NCI-H82 treated with DMSO at 0.1 percent for 48 hours (cell line): ENCODE data around the gene JMY.
"Not testable (repeated sequence)": the region's sequence is repeated elsewhere in the genome, so short reads cannot be mapped to it uniquely, and the experiment has no call there.

ENCODE experiments used
- DNase-seq: peaks from one replicate; lab custom pipeline; 2025; ENCODE audit not compliant: unreplicated experiment; lab: John Stamatoyannopoulos, UW

The JMY gene

DNA sequence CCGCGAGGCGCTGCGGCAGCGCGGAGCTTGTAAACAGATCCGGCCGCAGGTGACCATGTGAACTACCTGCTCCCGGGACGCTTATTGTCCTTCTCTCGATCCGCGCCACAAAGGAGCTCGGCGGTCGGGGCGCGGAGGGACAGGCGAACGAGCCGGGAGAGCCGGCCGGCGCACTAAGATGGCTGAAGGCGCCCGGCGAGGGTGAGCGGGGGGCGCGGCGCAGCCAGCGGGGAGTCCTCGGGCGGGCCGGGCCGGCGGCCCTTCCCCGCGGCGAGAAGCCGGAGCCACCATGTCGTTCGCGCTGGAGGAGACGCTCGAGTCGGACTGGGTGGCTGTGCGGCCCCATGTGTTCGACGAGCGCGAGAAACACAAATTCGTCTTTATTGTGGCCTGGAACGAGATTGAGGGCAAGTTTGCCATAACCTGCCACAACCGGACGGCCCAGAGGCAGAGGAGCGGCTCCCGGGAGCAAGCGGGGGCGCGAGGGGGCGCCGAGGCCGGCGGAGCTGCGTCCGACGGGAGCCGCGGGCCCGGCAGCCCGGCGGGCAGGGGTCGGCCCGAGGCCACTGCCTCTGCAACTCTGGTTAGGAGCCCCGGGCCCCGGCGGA lies 535 bp downstream of the JMY start:
- DNase-seq, result no peak

DNA sequence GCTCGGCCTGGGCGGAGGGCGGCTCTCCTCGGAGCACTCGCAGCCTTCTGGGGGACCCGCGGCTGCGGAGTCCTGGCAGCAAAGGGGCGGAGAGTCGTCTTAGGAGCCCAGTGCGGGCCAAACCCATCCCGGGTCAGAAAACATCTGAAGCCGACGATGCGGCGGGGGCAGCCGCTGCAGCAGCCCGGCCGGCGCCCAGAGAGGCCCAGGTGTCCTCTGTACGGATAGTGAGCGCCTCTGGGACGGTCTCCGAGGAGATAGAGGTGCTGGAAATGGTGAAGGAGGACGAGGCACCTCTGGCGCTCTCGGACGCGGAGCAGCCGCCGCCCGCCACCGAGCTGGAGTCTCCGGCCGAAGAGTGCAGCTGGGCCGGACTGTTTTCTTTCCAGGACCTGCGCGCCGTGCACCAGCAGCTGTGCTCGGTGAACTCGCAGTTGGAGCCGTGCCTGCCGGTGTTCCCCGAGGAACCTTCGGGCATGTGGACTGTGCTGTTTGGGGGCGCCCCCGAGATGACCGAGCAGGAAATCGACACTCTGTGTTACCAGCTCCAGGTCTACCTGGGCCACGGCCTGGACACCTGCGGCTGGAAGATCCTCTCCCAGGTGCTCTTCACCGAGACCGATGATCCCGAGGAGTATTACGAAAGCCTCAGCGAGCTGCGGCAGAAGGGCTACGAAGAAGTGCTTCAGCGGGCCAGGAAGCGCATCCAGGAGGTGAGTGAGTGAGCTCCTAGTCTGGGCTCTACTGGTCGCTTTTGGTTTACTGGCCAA lies 1.2 kb downstream of the JMY start:
- DNase-seq, result no peak

DNA sequence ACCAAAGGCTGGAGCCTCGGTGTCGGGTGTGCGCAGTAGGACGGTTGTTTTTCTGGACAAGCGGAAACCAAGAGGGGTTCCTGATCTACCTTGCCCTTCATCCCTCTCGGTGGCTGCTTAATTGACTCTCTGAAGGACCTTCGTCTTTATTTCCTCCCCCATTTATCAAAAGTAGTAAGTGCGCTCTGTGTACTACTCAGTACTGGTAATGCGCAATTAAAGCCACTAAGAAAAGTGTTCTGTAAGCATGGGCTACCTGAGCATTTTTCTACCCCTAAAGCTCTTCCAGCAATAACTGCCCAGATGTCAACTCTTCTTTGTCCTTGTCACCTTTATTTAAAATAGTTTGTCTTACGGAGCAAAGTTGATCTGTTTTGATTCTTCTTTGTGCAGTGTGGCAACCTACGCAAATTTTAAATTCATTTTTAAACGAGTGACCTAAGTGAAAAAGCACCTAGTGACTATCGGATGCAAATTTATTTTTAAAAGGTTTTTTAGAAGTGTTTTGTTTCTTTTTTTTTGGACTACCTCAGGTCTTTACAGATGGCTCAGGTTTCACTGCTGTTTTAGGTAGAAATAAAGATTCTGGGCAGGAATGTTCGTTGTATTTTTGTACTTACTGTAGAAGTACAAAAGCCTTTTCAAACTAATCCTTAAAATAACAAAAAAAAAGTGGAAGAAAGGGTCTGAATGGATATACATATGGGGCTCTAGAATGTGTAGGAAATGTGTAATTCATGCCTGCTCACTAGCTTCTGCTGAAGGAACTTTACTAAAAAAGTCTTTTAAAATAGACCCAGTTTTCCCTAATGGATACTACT lies 2.0 kb downstream of the JMY start:
- peak; percentile 25 for DNase-seq

DNA sequence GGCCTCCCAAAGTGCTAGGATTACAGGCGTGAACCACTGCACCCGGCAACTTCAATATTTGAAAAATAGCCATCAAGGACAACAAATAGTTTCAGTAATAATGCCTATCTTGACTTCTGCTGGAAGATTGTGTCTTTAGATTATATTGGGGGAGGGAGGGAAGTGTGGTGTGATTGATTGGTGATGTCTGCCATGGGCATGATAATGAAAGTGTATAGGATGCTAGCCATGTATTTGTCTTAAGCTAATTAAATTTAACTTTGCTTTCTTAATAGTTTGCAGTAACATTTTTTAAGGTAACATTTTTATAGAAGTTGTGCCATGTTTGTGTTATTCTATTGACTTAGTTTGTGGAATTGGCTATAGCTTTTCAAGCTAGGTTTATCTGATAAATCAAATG lies 4.6 kb downstream of the JMY start:
- no peak for DNase-seq

DNA sequence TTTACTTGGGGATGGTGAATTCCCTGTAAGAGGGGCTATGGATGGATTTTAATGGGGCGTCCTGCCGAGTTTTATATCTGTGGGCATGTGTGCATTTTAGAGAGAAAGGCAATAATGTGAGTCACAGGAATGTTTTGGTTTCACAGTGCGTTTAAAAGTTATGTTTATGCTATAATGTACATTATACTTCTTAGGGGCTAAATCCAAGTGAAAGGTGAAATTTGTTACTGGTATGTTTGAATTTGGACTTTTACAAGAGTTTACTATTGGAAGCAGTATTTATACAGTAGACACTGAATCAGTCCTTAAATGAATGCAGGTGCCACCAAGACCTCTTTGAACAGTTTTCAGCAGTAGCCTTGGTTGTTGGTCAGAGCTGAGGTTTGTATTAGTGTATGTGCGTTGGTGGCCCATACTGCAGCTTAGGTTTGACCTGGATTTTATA lies 5.6 kb downstream of the JMY start:
- no peak for DNase-seq

DNA sequence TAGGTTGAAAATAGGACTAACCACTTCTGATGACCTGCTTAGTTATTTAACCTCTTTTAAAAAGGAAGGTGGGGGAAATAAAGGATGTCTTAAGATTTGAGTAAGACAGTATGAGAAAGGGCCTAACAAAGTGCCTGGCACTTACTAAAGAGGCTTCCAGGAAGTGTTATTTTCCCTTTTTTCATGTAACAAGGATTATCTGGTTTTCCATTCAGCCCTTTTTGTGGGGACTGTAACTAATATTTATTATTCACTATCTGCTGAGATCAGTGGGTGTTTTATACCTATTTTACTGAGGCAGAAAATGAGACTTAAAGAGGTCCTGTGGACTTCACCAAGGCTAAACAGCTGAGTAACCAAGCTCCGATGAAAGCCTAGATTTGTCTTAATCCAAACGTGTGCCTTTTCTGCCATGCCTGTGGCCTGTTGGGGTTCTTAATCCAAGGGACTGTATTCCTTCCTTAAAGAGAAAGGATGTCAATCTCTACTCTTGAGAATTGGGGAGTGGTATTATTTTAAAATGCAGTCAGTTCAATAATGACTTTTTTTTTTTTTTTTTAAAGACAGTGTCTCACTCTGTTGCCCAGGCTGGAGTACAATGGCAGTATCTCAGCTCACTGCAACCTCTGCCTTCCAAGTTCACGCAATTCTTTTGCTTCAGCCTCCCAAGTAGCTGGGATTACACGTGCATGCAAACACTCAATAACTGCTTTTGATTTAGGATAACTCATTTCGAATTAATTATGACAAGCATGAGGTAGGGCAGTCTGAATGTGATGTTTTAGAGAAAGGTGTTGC lies 6.5 kb downstream of the JMY start:
- DNase-seq, result no peak

DNA sequence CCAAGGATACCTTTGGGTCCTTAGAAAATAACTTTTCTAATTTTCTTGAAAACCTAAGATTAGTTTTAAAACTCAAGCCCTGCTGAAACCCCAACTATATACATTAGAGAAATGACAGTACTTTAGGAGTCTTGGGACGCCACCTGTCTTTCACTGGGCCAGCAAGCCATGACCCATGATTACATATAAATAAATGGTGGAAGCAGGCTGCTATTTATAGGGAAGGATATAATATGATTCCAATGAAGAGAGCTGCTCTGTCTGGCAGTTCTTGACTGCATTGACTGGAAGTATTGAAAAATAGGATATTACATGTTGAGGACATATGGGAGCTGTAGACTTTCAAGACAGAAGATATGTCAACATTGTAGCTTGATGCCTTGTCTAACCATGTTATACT lies 7.3 kb downstream of the JMY start:
- DNase-seq, result no peak

DNA sequence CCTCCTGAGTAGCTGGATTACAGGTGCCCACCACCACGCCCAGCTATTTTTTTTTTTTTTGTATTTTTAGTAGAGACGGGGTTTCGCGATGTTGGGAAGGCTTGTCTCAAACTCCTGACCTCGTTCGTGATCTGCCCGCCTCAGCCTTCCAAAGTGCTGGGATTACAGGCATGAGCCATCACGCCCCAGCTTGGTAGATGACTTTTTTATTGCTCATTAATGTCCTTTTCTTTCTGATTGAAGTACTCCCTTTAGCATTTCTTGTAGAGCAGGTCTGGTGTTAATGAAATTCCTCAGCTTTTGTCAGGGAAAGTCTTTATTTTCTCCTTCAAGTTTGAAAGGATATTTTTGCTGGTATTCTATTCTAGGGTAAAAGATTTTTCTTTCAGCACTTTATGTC lies 18.1 kb downstream of the JMY start:
- not testable (repeated sequence) for DNase-seq

DNA sequence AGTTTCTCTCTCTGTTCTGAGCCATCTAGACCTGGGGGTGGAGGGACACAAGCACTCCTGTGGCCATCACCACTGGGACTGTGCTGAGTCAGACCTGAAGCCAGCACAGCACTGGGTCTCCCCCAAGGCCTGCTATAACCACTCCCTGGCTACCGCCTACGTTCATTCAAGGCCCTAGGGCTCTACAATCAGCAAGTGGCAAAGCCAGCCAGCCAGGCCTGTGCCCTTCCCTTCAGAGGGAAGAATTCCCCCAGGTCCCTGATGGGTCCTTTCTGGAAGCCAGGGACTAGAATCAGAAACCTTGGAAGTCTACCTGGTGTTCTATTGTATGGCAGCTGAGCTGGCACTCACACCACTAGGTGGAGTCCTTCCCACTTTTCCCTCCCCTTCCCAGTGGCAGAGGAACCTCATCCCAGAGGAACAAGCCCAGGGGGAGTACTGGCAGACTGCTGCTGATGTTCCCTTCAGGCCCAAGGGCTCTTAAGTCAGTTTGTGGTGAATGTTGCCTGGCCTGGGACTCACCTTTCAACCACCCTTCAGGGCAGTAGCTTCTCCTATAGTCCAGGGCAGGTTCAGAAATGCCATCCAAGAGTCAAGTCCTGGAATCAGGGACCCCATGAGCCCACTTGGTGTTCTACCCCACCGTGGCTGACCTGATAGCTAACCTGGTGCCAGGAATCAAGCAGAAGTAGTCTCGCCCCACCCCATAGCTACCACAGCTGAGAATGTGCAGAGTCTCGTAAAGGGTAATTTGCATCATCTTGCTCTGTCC lies 20.0 kb downstream of the JMY start:
- no peak for DNase-seq

DNA sequence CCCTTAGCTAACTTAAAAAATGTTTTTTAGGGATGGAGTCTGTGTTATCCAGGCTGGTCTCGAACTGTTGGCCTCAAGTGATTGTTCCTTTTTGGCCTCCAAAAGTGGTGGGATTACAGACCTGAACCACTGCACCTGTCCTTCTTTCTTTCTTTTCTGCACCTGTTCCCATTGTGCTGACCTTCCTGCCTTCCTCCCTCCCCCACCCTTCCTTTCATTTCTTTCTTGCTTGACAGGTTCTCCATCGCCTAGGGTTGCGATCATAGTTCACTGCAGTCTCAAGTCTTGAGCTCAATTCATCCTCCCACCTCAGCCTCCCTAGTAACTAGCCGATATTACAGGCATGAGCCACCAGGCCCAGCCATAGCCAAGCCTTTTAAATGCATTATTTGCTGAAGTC lies 20.6 kb downstream of the JMY start:
- no peak for DNase-seq

DNA sequence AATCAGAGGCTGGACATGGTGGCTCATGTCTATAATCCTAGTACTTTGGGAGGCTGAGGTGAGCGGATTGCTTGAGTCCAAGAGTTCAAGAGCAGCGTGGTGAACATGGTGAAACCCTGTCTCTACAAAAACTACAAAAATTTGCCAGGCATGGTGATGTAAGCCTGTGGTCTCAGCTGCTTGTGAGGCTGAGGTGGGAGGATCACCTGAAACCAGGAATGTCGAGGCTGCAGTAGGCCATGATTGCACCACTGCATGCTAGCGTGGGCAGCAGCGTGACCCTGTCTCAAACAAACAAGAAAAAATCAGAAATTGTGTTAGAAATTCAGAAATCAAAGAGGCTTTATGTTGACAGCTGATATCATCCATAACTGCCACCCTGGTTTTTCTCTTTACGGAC lies 21.4 kb downstream of the JMY start:
- DNase-seq, result no peak

DNA sequence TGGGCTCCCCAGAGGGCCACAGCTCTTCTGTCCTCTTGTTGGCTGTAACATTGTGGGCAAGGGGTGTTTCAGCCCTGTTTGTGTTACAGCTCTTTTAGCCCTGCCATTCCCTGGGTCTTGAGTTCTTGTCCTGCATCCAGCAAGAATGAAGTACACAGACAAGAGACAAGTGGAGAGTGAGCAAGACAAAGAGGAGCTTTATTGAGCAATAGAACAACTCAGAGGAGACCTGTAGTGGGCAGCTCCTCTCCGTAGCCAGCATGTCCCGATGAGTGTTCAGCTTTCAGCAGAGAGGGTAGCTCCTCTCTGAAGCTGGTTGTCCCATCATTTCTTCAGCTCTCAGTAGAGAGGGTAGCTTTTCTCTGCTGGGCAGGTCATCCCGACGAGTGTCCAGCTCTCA lies 22.9 kb downstream of the JMY start:
- no peak for DNase-seq

DNA sequence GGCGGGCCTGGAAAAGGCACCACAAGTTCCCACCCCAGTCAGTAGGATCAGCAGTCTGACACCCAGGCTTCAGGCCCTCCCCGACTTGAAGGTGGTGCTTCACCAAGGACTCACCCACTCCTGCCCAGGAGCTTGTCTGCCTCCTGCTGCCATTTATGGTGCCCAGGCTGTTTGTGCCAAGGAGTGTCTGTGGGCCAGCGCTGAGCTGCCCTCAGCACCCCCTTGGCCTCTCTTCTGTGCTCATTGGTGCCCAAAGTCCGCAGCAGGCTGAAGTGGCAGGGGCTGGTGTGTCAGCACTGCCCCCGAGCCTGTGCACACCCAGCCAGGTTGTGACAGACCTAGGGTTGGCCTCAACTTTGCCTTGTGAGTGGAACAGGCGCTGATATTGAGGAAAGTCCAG lies 23.5 kb downstream of the JMY start:
- DNase-seq, result no peak

DNA sequence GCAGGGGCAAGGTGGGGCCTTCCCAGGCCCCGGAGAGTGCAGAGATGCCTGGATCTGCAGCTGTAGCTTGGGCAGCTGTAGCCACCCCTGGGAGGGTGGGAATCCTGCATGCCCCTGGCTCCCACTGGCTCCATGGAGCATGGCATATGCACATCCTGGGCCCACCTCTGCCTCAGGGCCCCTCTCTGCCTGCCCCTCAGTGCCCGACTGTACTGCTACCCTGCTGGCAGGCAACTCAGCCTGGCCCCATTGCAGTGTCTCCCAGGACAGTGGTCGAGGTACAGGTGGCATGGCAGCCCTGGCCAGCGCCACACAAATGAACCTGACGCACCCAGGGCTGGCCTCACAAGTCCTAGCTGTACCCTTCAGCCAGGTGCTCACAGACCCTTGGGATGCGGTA lies 23.9 kb downstream of the JMY start:
- no peak for DNase-seq

DNA sequence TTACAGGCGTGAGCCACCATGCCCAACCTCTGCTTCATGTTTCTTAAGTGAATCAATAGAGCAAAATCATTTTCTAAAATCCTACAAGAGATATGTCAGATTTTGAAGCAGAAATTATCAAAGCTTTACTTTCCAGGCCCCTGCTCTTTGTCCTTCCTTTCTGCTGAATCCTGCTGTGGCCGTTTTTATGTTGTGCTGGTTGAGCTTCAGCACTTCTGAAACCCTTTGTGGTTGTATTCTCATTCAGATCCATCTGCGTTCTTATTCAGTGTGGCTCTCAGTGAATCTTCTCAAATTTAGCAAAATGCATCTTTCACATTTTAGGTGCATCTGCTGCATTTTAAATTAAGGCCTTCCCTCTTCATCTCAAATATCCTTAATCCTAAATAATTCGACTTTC lies 26.0 kb downstream of the JMY start:
- DNase-seq, result no peak

DNA sequence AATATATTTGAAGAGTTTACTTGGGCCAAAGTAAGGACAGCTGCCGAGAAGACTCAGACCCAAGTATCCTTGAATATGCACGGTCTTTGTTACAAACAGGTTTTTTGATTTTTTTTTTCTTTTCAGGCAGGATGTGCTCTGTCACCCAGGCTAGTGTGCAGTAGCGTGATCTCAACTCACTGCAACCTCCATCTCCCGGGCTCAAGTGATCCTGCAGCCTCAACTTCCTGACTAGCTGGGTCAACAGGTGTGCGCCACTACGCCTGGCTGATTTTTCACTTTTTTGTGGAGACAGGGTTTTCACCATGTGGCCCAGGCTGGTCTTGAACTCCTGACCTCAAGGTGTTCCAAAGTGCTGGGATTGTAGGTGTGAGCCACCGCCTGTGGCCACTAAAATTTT lies 27.4 kb downstream of the JMY start:
- DNase-seq, result no peak

DNA sequence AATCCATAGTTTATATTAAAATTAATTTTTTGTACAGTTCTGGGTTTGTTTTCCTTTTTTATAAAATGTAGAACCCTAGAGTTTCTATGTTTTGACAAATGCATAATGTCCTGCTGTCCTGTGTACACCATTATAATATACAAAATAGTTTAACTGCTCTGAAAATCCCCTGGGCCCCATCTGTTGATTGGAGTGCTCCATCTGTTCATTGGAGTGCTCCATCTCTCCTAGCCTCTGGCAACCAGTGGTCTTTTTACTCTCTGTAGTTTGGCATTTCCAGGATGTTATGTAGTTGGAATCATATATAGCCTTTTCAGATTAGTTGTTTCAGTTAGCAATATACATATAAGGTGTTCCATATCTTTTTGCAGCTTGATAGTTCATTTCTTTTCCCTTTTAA lies 31.2 kb downstream of the JMY start:
- DNase-seq, result no peak

DNA sequence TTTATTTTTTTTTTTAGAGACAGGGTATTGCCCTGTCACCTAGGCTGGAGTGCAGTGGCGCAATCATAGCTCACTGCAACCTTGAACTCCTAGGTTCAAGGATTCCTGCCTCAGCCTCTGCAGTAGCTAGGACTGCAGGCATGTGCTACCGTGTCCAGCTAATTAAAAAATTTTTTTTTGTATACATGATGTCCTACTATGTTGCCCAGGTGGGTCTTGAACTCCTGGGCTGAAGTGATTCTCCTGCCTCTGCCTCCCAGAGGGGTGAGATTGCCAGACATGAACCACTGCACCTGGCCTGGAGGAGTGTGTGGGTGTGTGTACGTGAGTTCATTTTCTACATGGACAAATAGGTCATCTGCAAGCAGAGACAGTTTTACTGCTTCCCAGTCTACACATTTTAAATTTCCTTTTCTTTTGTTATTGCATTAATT lies 33.8 kb downstream of the JMY start:
- DNase-seq, result no peak

DNA sequence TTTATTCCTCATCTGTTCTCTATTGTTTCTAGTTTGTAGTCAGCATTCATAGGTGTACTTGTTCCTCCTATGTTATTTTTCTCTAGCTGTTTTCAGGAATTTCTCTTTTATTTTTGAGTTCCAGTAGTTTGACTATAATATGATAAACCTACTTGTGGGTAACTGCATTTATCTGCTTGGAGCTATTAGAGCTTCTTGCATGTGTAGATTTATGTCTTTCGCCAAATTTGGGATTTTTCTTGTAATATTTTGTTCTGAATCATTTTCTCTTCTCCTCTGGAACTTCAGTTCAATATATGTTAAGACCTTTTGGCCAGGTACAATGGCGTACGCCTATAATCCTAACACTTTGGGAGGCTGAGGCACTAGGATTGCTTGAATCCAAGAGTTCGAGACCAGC lies 37.4 kb downstream of the JMY start:
- DNase-seq, result no peak

DNA sequence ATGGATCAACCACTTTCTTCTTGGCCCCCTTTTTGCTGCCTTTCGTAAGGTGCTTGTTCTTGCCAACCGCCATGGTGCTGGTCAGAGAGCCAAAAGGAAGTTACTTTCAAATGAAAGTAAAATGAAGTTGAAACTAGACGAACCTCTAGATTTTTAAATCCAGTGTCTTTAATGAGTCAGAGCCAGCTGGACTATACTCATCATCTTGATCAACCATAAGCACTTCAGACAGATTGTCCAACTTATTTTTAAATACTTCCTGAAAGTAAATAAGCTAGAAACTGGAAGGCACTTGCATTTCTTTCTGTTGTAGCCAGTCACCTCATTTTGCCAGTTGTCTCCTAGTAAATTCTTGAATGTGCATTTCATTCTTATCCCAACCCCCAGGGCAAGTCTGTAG lies 48.9 kb downstream of the JMY start:
- no peak for DNase-seq

DNA sequence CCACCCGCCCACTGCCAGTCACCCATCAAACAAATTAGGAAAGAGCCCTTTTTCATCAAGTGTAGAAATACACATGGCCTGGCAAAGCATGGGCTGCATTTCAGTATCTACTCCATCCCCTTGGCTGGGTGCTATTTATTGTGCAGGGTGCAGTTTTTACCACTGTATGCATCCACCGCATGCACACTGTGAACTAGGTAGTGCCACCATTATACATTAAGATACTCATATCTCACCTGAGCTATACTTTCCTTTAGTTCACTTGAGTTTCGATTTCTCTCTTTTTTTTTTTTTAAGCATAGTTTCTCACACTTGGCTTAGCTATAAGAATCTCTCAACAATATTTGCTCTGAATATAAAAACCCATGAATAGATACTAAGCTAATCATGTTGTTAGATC lies 49.4 kb downstream of the JMY start:
- DNase-seq, result no peak
